T-helper 1 cell (primary cell): ENCODE data around the gene CSHL1.
"Not testable (repeated sequence)": the region's sequence is repeated elsewhere in the genome, so short reads cannot be mapped to it uniquely, and the experiment has no call there.

Source experiments
- DNase-seq, 5 donors: peaks; one replicate each; pipeline ENCODE4 v3.0.0-alpha.2; 2012 to 2020

The CSHL1 gene

DNA sequence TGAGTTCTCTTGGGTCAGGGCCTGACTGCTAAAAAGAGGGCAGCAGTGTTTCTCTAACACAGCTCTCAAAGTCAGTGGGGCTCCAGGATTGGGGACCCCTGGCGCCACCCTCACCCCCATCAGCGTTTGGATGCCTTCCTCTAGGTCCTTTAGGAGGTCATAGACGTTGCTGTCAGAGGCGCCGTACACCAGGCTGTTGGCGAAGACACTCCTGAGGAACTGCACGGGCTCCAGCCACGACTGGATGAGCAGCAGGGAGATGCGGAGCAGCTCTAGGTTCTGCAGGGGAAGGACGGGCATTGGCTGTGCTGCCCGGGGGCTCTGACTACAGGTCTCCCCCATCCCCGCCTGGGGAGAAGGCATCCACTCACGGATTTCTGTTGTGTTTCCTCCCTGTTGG, 6.6 kb upstream of the CSHL1 start:
- no peak for DNase-seq

DNA sequence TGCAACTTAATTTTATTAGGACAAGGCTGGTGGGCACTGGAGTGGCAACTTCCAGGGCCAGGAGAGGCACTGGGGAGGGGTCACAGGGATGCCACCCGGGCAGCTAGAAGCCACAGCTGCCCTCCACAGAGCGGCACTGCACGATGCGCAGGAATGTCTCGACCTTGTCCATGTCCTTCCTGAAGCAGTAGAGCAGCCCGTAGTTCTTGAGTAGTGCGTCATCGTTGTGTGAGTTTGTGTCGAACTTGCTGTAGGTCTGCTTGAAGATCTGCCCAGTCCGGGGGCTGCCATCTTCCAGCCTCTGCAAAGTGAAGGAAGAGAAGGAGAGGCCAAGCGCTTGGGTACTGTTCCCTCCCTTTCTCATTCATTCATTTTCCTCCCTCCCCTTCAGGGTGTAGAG, 6.1 kb upstream of the CSHL1 start:
- DNase-seq, result not testable (repeated sequence)

DNA sequence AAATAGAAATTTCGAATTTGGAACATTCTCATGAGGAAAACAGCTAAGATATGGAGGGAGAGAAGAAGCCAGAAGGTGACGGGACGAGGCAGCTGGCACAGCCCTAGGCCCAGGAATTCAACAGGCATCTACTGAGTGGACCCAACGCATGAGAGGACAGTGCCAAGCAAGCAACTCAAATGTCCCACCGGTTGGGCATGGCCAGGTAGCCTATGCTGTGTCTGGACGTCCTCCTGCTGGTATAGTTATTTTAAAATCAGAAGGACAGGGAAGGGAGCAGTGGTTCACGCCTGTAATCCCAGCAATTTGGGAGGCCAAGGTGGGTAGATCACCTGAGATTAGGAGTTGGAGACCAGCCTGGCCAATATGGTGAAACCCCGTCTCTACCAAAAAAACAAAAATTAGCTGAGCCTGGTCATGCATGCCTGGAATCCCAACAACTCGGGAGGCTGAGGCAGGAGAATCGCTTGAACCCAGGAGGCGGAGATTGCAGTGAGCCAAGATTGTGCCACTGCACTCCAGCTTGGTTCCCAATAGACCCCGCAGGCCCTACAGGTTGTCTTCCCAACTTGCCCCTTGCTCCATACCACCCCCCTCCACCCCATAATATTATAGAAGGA, 5.6 kb upstream of the CSHL1 start:
- DNase-seq, result no peak

DNA sequence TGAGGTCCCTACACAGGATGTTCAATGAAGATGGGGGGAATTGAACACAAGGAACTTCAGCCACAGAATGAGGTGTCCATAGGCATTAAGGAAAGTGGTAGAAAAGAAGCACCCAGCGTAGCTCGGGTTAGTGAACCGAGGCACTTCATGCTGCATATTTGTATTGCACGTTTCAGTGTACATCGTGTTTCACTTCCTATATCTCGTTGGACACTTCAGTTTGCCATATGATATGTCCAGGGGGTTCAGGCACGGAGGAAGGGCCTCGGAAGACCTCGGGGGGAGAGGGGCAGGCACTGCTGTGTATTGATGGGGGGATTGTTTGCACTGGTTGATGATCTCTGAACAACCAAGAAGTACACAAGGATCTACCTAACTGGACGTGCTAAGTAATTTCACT, 4.7 kb upstream of the CSHL1 start:
- not testable (repeated sequence) for DNase-seq

DNA sequence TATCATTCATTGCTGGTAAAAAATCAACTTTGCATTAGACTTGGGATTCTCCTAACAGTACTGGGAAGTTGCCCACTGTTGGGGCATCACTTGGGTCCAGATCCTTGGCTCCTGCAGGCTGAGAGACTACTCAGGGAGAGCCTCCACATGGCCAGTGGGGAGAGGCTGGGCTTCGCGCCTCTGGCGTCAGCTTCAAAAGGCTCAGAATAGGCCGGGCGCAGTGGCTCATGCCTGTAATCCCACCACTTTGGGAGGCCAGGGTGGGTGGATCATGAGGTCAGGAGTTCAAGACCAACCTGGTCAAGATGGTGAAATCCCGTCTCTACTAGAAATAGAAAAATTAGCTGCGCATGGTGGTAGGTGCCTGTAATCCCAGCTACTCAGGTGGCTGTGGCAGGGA, 3.4 kb upstream of the CSHL1 start:
- DNase-seq, result no peak

GRCh38 chr17:63911657-63912100, 621 bp upstream of the CSHL1 start:
- DNase-seq, result peak; percentile 20 to 54 (median 42)

- no peak for DNase-seq
Measured at GRCh38 chr17:63910096-63910495, 962 bp downstream of the CSHL1 start.

- not testable (repeated sequence) for DNase-seq
Measured at GRCh38 chr17:63909586-63909985, 1.5 kb downstream of the CSHL1 start.

- DNase-seq, result not testable (repeated sequence)
Measured at GRCh38 chr17:63907161-63907778, 3.8 kb downstream of the CSHL1 start.

DNA sequence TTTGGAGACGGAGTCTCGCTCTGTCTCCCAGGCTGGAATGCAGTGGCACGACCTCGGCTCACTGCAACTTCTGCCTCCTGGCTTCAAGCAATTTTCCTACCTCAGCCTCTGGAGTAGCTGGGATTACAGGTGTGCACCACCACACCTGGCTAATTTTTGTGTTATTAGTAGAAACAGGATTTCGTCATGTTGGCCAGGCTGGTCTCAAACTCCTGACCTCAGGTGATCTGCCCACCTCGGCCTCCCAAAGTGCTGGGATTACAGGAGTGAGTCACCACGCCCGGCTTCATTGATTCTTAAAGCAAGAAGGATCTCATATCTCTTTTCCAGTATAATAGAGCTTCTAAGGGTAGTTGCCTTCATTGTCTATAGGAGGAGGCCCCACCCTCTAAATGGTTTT, 6.3 kb downstream of the CSHL1 start:
- not testable (repeated sequence) for DNase-seq

DNA sequence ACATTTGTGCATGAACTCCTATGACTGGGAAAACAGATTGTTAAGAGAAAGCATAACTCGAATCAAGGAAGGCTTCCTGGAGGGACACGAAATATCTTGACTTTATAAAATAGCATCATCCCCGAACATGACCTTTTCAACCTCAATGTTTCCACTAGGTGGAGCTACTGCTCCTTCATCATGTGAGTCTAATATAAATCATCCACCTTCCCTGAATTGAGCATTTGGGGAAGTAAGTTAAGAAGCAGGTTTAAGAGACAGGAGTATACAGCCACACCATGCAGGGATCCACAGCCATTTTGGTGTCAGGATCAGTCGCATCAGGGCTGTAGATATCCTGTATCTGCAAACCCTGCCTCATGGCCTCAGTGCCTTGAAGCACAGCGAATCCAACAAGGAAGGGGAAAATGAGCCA, 7.3 kb downstream of the CSHL1 start:
- peak in 1 of 5 donors; percentile 24 for DNase-seq

DNA sequence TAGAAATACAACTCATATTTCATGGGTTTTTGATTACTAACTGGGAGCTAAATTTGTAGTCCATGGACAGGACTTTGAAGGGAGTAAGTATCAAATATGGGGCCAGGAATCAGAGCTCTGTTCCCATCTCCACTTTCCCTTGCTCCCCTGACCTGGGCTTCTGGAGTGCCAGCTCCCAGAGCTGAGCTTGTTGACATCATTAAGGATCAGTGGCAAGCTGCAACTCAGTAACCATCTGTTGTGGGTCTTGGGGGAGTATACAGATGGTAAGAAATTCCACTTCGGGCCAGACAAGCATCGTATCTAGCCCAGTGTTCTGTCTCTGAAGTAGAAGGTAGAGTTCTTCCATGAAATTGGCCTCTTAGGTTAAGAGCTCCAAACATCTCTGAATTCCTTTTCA, 9.1 kb downstream of the CSHL1 start:
- not testable (repeated sequence) for DNase-seq

DNA sequence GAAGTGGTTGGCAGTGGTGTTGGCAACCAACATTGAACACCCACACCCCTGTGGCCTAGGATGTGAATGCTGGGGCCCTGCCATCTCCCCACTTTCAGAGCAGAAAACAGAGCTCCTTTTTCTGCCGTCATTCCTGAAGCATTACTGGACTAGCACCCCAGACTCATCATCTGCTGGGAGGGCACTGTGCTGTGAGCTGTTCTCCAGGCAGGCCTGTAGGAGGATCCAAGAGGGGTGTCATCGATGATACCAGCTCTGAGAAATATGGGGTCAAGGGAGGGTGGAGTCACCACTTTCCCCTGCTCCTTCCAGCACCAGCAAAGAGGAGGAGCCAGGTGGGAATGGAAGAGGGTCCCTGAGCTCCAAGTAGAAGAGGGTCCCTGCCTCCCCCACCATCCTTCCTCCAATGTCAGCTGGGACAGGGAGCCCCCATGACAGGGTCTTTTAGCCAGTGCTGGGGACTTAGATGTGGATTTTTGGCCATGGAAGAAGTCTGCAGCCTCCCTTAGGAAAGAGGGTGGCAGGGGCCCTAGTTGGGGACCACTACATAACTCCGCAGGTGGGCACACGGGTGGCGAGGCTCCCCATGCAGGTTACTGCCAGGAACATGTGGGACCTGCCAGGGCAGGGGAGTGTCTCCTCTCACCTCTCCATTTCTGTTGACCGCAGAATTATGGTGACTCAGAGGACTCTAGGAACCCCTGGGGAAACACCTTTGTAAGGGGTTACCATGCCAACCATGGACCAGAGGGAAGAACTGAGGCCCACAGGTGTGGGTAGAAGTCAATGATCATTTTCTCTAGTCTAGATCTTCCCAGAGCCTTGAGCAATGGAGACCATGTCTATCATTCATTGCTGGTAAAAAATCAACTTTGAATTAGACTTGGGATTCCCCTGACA, 11.9 kb downstream of the CSHL1 start:
- peak in 1 of 5 donors; percentile 38 for DNase-seq

GRCh38 chr17:63896524-63897354, 14.3 kb downstream of the CSHL1 start, which contains the start of gene CSH1:
CSH1 (minus strand) TSS chr17:63896574; CDS start chr17:63896511, 63 bp downstream.
- DNase-seq, result not testable (repeated sequence)

DNA sequence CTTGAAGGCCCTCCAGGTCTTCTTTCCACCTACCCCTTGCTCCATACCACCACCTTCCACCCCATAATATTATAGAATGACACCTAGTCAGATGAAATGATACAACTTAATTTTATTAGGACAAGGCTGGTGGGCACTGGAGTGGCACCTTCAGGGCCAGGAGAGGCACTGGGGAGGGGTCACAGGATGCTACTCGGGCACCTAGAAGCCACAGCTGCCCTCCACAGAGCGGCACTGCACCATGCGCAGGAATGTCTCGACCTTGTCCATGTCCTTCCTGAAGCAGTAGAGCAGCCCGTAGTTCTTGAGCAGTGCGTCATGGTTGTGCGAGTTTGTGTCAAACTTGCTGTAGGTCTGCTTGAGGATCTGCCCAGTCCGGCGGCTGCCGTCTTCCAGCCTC, 16.2 kb downstream of the CSHL1 start:
- not testable (repeated sequence) for DNase-seq

DNA sequence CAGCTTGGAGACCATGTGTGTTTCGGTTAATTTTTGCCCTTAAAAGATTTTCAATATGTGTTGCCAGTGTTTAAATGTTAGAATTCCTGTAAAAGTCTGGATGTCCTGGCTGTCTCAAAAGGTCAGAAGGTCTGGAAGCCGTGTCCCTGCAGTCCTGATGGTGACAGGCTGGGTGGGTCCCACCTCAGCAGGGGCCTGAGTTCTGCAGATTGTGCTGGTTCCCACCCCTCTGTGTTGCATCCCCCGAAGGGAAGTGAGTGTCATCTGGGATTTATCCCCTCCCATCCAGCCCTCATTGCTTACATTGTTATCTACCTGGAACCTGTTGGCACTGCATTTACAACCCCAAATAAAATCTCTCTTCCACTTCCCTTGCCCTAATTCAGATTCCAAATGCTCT, 17.0 kb downstream of the CSHL1 start:
- DNase-seq, result not testable (repeated sequence)

DNA sequence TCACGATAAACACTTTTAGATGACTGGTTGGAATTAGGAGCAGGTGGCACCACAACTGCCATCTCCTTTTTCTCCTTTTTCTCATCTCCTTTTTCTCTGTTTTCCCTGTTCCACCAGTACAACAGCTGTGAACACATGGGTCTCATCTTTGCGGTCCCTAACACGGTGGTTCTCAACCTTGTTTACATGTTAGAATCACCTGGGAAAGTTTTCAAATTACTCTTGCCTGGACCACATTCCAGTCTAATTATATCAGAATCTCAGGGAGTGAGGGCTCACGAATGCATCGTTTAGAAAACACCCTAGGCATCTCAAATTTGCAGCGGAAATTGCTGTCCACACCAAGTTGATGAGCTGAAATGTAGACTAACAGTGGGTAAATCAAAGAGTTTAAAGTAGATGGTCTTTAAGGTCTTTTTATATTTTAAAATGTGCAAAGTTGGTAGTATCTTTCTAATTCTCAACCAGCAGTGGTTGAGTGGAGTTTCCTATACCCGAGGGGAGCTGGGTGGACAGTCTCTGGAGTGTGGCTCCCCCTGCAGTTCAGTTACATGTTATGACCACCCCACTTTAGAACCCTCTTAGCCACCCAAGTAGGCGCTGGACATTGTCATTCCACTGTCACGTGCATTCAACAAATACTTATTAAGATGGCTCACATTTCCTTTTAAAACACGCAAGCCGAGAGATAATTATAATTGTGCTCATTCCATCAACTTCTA, 18.6 kb downstream of the CSHL1 start:
- DNase-seq, result not testable (repeated sequence)

DNA sequence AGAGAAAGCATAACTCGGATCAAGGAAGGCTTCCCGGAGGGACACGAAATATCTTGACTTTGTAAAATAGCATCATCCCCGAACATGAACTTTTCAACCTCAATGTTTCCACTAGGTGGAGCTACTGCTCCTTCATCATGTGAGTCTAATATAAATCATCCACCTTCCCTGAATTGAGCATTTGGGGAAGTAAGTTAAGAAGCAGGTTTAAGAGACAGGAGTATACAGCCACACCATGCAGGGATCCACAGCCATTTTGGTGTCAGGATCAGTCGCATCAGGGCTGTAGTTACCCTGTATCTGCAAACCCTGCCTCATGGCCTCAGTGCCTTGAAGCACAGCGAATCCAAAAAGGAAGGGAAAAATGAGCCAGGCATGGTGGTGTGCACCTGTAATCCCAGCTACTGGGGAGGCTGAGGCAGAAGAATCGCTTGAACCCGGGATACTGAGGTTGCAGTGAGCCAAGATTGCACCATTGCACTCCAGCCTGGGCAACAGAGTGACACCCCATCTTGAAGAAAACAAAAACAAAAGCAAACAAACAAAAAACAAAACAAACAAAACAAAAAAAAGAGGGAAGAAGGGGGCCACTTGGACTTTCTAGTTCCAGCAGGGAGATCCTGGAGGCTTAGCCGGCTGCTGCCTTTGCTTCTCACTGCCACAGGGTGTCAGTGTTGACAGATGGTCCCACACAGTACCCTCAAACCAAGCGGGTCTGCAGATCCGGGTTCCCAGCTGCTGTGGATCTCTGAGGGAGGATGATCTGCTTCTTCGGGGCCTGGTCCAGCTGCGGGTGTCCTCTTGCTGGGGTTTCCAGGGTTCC, 21.8 kb downstream of the CSHL1 start:
- not testable (repeated sequence) for DNase-seq

DNA sequence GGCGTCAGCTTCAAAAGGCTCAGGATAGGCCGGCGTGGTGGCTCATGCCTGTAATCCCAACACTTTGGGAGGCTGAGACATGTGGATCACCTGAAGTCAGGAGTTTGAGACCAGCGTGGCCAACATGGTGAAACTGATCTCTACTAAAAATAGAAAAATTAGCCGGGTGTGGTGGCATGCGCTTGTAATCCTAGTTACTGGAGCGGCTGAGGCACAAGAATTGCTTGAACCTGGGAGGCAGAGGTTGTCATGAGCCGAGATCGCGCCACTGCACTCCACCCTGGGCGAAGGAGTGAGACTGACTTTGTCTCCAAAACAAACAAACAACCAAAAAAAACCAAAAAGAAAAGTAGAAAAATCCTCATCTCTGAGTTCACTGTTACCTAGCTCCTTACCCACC, 25.9 kb downstream of the CSHL1 start:
- not testable (repeated sequence) for DNase-seq

GRCh38 chr17:63882626-63883126, 28.4 kb downstream of the CSHL1 start:
- DNase-seq, result not testable (repeated sequence)
